Upper lobe of right lung (tissue), 1 donor: Measurements from ENCODE around the gene ZMAT2. TPM values are rescaled to one million over a fixed set of nuclear protein-coding genes. Genes with fewer than 3 reads are reported as not detected.

ENCODE experiments used
- ATAC-seq: fragments of 200-7000 bp; cut with Tn5 transposase; one replicate; pipeline ENCODE4 v1.9.1; 2020; ENCODE audit warnings: mild to moderate bottlenecking, moderate library complexity
- DNase-seq: peaks from one replicate; pipeline ENCODE4 v3.0.0-alpha.2; 2020
- H3K27ac ChIP-seq: fragments of 200-600 bp; one replicate; pipeline ENCODE4 v1.8.0; 2022
- H3K27me3 ChIP-seq: fragments of 200-600 bp; one replicate; pipeline ENCODE4 v1.8.0; 2022; ENCODE audit warnings: mild to moderate bottlenecking
- H3K36me3 ChIP-seq: fragments of 200-600 bp; one replicate; pipeline ENCODE4 v1.8.0; 2022
- H3K4me1 ChIP-seq: fragments of 200-600 bp; one replicate; pipeline ENCODE4 v1.8.0; 2022
- H3K4me3 ChIP-seq: fragments of 200-600 bp; one replicate; pipeline ENCODE4 v1.8.0; 2022; ENCODE audit warnings: mild to moderate bottlenecking
- H3K9me3 ChIP-seq: fragments of 200-600 bp; one replicate; pipeline ENCODE4 v1.8.0; 2022
- CTCF ChIP-seq: fragments of 200-600 bp; IDR thresholded peaks from one replicate; pipeline ENCODE4 v1.8.0; 2022; ENCODE audit warnings: antibody characterized with exemption
- intact Hi-C: fragments of 100-400 bp; cut with DNase I; formaldehyde crosslinking; loops from one replicate; pipeline ENCODE4 v1.11.0; 2022
- total RNA-seq: library from RNA; stranded (reverse); fragmentation: NEBNext Ultra II Directional; extraction: Animal tissue kit (Norgen Biotek cat#: 25700); gene quantifications from one replicate; pipeline ENCODE4 v1.2.1, GENCODE V29; 2021
- donor health status: DM: no; HTN: yes; CAD: no; lungs with severe emphysema.

The ZMAT2 gene
- total RNA-seq, 1 donor from 2014 or later, result 42.3 TPM

GRCh38 chr5:140677947-140678346 lies 22.3 kb upstream of the ZMAT2 start:
- no peak for TF ChIP-seq CTCF
- intact Hi-C loops, result no loop called here
- Histone ChIP-seq H3K27ac (no peak overlapping the region), H3K27me3 (no peaks in the 10 kb centered on the region), H3K9me3 (no peaks in the 10 kb centered on the region), H3K36me3 (peaks cover 94% of the 10 kb centered on the region), H3K4me3 (no peak overlapping the region), H3K4me1 (no peaks in the 10 kb centered on the region)
- no peak for DNase-seq
- ATAC-seq, result no peak

- no peaks in the 10 kb centered on the region for H3K4me1 ChIP-seq
- intact Hi-C loops, result no loop called here
- no peaks in the 10 kb centered on the region for H3K27me3 ChIP-seq
- no peak overlapping the region for H3K4me3 ChIP-seq
- TF ChIP-seq CTCF, result no peak
- no peak for DNase-seq
- H3K36me3 ChIP-seq, result peaks cover 92% of the 10 kb centered on the region
- H3K9me3 ChIP-seq, result no peaks in the 10 kb centered on the region
- ATAC-seq, result no peak
- H3K27ac ChIP-seq, result no peak overlapping the region
These were observed 21.3 kb upstream of the ZMAT2 start for GRCh38 chr5:140678993-140679392.

GRCh38 chr5:140690376-140690932 lies 9.8 kb upstream of the ZMAT2 start:
- Histone ChIP-seq H3K4me3 (peak overlapping the region; percentile 70), H3K4me1 (peaks cover 27% of the 10 kb centered on the region), H3K36me3 (peaks cover 53% of the 10 kb centered on the region), H3K27ac (peak overlapping the region; percentile 85), H3K27me3 (no peaks in the 10 kb centered on the region), H3K9me3 (no peaks in the 10 kb centered on the region)
- DNase-seq (no peak), ATAC-seq (no peak)
- intact Hi-C loops, result no loop called here
- no peak for TF ChIP-seq CTCF

- H3K4me3 ChIP-seq, result peak within 1 kb of the TSS; percentile 70
- H3K36me3 ChIP-seq, result peaks cover 55% of the 10 kb centered on the region
- peak; percentile 94 for DNase-seq
- H3K27me3 ChIP-seq, result no peaks in the 10 kb centered on the region
- H3K4me1 ChIP-seq, result peaks cover 27% of the 10 kb centered on the region
- no peaks in the 10 kb centered on the region for H3K9me3 ChIP-seq
- intact Hi-C loops, result no loop called here
- peak; percentile 99 for ATAC-seq
- peak within 1 kb of the TSS; percentile 85 for H3K27ac ChIP-seq
- no peak for TF ChIP-seq CTCF
These were observed 9.0 kb upstream of the ZMAT2 start, which contains the start of the genes HARS1 and HARS2 for GRCh38 chr5:140690941-140691924. Gene HARS1 (minus strand): TSS chr5:140691370. CDS start chr5:140691304, 66 bp downstream. Gene HARS2 (plus strand): TSS chr5:140691455. CDS start chr5:140691649, 194 bp downstream.

- peaks cover 60% of the 10 kb centered on the region for H3K36me3 ChIP-seq
- no peaks in the 10 kb centered on the region for H3K27me3 ChIP-seq
- no peak for DNase-seq
- no peaks in the 10 kb centered on the region for H3K9me3 ChIP-seq
- peaks cover 27% of the 10 kb centered on the region for H3K4me1 ChIP-seq
- no peak for TF ChIP-seq CTCF
- no peak overlapping the region for H3K27ac ChIP-seq
- intact Hi-C loops, result no loop called here
- no peak overlapping the region for H3K4me3 ChIP-seq
- no peak for ATAC-seq
These were observed 6.0 kb upstream of the ZMAT2 start for GRCh38 chr5:140694276-140694675.
